Endothelial cell of umbilical vein (primary cell): ENCODE data around the gene SLC35F3. TPM values are rescaled to one million over a fixed set of nuclear protein-coding genes. Genes with fewer than 3 reads are reported as not detected.

Experiments
- BruUV-seq: library from RNA; stranded (reverse); fragments of 400-500 nt; replicated peaks from 2 replicates; lab custom pipeline; 2021; lab: Mats Ljungman, UMichigan
- CTCF ChIA-PET: fragments of 300-600, 350-600 bp; sonication (Branson Sonifier 250); formaldehyde crosslinking; loops from one replicate; lab custom pipeline; 2021; ENCODE audit warnings: antibody characterized with exemption, inconsistent platforms; lab: Charles Lee
- POLR2A ChIA-PET: fragments of 300-600, 350-600 bp; sonication (Branson Sonifier 250); formaldehyde crosslinking; loops from one replicate; lab custom pipeline; 2021; ENCODE audit warnings: antibody characterized with exemption, inconsistent platforms; lab: Charles Lee
- DNase-seq: peaks from one replicate; pipeline ENCODE4 v3.0.0-alpha.2; 2011; ENCODE audit warnings: low read depth, low spot score
- FAIRE-seq: peaks from 2 replicates; lab custom pipeline; 2011; peaks lifted over from hg19 to GRCh38; lab: Jason Lieb, UNC
- H2AFZ ChIP-seq: 2 replicates; pipeline ENCODE4 v1.6.0; 2012; ENCODE audit warnings: low read depth, low read length, control low read depth, inconsistent platforms
- H3K27ac ChIP-seq: 2 replicates; pipeline ENCODE4 v1.5.1; 2011; ENCODE audit warnings: low read depth, mild to moderate bottlenecking, control low read depth, low read length, moderate library complexity; ENCODE audit not compliant: insufficient read depth
- H3K27me3 ChIP-seq, 2 experiments: 2 replicates each; pipeline versions ENCODE4 v1.6.0 to v1.6.1; 2011; ENCODE audit warnings: low read length in 2 of 2, mixed read lengths in 1 of 2; ENCODE audit not compliant: control insufficient read depth in 2 of 2, insufficient read depth in 2 of 2
- H3K36me3 ChIP-seq, 2 experiments: 2 replicates in 1 of 2; 3 replicates in 1 of 2; pipeline ENCODE4 v1.5.1; 2011; ENCODE audit warnings: low read length in 2 of 2, mild to moderate bottlenecking in 1 of 2, moderate library complexity in 1 of 2; ENCODE audit not compliant: control insufficient read depth in 2 of 2, insufficient read depth in 2 of 2; ENCODE audit errors: extremely low read depth in 1 of 2
- H3K4me1 ChIP-seq: 3 replicates; pipeline ENCODE4 v1.5.1; 2011; ENCODE audit warnings: mild to moderate bottlenecking, low read length; ENCODE audit not compliant: control insufficient read depth, insufficient read depth; ENCODE audit errors: extremely low read depth
- H3K4me2 ChIP-seq: 2 replicates; pipeline ENCODE4 v1.6.1; 2011; ENCODE audit warnings: low read length, control low read depth, mixed read lengths; ENCODE audit not compliant: insufficient read depth
- H3K4me3 ChIP-seq, 3 experiments: fragments of 200-600 bp in 1 of 3; sonication (generic), shearing (Covaris generic) in 1 of 3; replicated peaks in 1 of 3; 2 replicates each; pipeline ENCODE4 v1.5.1; 2011 to 2016; ENCODE audit warnings: control low read depth in 3 of 3, low read length in 3 of 3, mild to moderate bottlenecking in 2 of 3, inconsistent platforms in 1 of 3, low read depth in 1 of 3, moderate library complexity in 1 of 3; ENCODE audit not compliant: insufficient read depth in 1 of 3
- H3K79me2 ChIP-seq: 2 replicates; pipeline ENCODE4 v1.6.0; 2012; ENCODE audit warnings: low read length, inconsistent platforms; ENCODE audit not compliant: control insufficient read depth, insufficient read depth
- H3K9ac ChIP-seq: replicated peaks from 2 replicates; pipeline ENCODE3; 2011; ENCODE audit warnings: low read length, control low read depth; ENCODE audit not compliant: insufficient read depth; ENCODE audit errors: extremely low read depth
- H3K9me1 ChIP-seq: replicated peaks from 3 replicates; pipeline ENCODE4 v1.6.0; 2011; ENCODE audit warnings: mild to moderate bottlenecking, low read length; ENCODE audit not compliant: control insufficient read depth, insufficient read depth; ENCODE audit errors: extremely low read depth
- H3K9me3 ChIP-seq: replicated peaks from 2 replicates; pipeline ENCODE4 v1.5.1; 2012; ENCODE audit warnings: low read length, inconsistent platforms; ENCODE audit not compliant: control insufficient read depth, insufficient read depth
- H4K20me1 ChIP-seq: replicated peaks from 2 replicates; pipeline ENCODE3; 2011; ENCODE audit warnings: mild to moderate bottlenecking, low read length; ENCODE audit not compliant: control insufficient read depth, insufficient read depth; ENCODE audit errors: extremely low read depth
- CTCF ChIP-seq, 2 donors: IDR thresholded peaks; 1 replicate in 1 of 2; 2 replicates in 1 of 2; pipeline ENCODE4 v1.5.1; 2011; ENCODE audit warnings: low read length in 2 of 2, mild to moderate bottlenecking in 2 of 2, moderate library complexity in 2 of 2, control low read depth in 1 of 2, inconsistent platforms in 1 of 2, low read depth in 1 of 2; ENCODE audit not compliant: insufficient read depth in 1 of 2; ENCODE audit errors: extremely low read depth in 1 of 2
- EZH2 ChIP-seq: IDR thresholded peaks from 2 replicates; pipeline ENCODE4 v1.6.1; 2012; ENCODE audit warnings: borderline replicate concordance, low read depth, mild to moderate bottlenecking, moderate library complexity, low read length, inconsistent platforms; ENCODE audit not compliant: severe bottlenecking
- FOS ChIP-seq: IDR thresholded peaks from 2 replicates; pipeline ENCODE4 v1.6.1; 2011; ENCODE audit warnings: mild to moderate bottlenecking, low read length, moderate library complexity, borderline replicate concordance; ENCODE audit not compliant: insufficient read depth
- GATA2 ChIP-seq: IDR thresholded peaks from 2 replicates; pipeline ENCODE4 v1.7.0; 2011; ENCODE audit warnings: low read depth, mild to moderate bottlenecking, moderate library complexity, mixed read lengths, low read length; ENCODE audit not compliant: insufficient read length, insufficient read depth
- JUN ChIP-seq: IDR thresholded peaks from 2 replicates; pipeline ENCODE4 v1.6.1; 2011; ENCODE audit warnings: borderline replicate concordance, low read depth; ENCODE audit not compliant: insufficient read length, insufficient read depth
- MAX ChIP-seq: IDR thresholded peaks from 2 replicates; pipeline ENCODE4 v1.6.1; 2011; ENCODE audit not compliant: insufficient read depth, insufficient read length
- MYC ChIP-seq: IDR thresholded peaks from one replicate; pipeline ENCODE4 v1.6.1; 2011; ENCODE audit warnings: mild to moderate bottlenecking, low read depth, low read length
- POLR2A ChIP-seq: IDR thresholded peaks from 2 replicates; pipeline ENCODE4 v1.6.1; 2012; ENCODE audit warnings: low read depth, mild to moderate bottlenecking, control low read depth, low read length
- POLR2AphosphoS5 ChIP-seq: IDR thresholded peaks from 2 replicates; pipeline ENCODE4 v1.6.1; 2012; ENCODE audit warnings: low read depth, mild to moderate bottlenecking, control low read depth, low read length, moderate library complexity; ENCODE audit not compliant: insufficient read depth
- dilution Hi-C: fragments of 300-500 bp; cut with MboI; formaldehyde crosslinking; loops from one replicate; pipeline ENCODE4 v1.15.0; 2019; ENCODE audit warnings: low sequenced_read_pairs; ENCODE audit not compliant: extremely low pct_ligation_motif_present
- intact Hi-C: fragments of 100-400 bp; cut with micrococcal nuclease; formaldehyde crosslinking; loops from one replicate; pipeline ENCODE4 v1.10.0; 2022
- polyA plus RNA-seq, 4 experiments: library from polyadenylated mRNA; depleted of rRNA in 3 of 4; stranded (reverse) in 3 of 4; unstranded in 1 of 4; fragments of >200 nt; gene quantifications; 2 replicates each; pipeline versions ENCODE4 v1.2.1 to v1.2.3, GENCODE V29; 2011 to 2012; ENCODE audit warnings: missing spikeins in 1 of 4
- total RNA-seq: library from RNA; stranded (reverse); gene quantifications from 2 replicates; pipeline ENCODE4 v1.2.3, GENCODE V29; 2021

SLC35F3 gene
- total and polyA plus RNA-seq, 2 donors (not counting 3 experiments of a cell fraction or from before 2014, with no cell fraction given) = not detected

- Histone ChIP-seq H4K20me1 (no peaks in the 10 kb centered on the region), H3K27me3 (no peaks in the 10 kb centered on the region), H3K36me3 (no peaks in the 10 kb centered on the region), H3K9me3 (no peaks in the 10 kb centered on the region), H3K27ac (no peak overlapping the region), H3K79me2 (no peaks in the 10 kb centered on the region), H3K9me1 (no peaks in the 10 kb centered on the region), H2AFZ (no peak overlapping the region), H3K4me3 (no peak overlapping the region), H3K9ac (no peak overlapping the region), H3K4me1 (no peaks in the 10 kb centered on the region), H3K4me2 (no peak overlapping the region)
- FAIRE-seq (no peak), DNase-seq (no peak)
- ChIA-PET CTCF (no interaction called here), POLR2A (no interaction called here)
- dilution Hi-C loops (no loop called here), intact Hi-C loops (no loop called here)
- TF ChIP-seq POLR2A = no peak
- no peak for TF ChIP-seq GATA2
- TF ChIP-seq POLR2AphosphoS5 = no peak
- TF ChIP-seq JUN = no peak
- TF ChIP-seq MYC = no peak
- no peak for TF ChIP-seq EZH2
- TF ChIP-seq MAX = no peak
- no peak for TF ChIP-seq FOS
- TF ChIP-seq CTCF (IDR thresholded peaks at IDR 0.05; ENCODE audit: extremely low read depth in 1 of 2, insufficient read depth in 1 of 2, low read depth in 1 of 2, low read length in 2 of 2) = no peak
- BruUV-seq = no TSS peak
Measured at GRCh38 chr1:234221601-234222000, 317.1 kb downstream of the SLC35F3 start.
